Measurements from ENCODE around the gene CPNE7. TPM values are rescaled to one million over a fixed set of nuclear protein-coding genes. Genes with fewer than 3 reads are reported as not detected.

The CPNE7 gene
- total RNA-seq, 1 experiment from 2014 or later = 108 TPM

- Histone ChIP-seq H3K36me3 (ENCODE audit: insufficient read depth, low read length, poor library complexity, severe bottlenecking) (no peaks in the 10 kb centered on the region), H3K9me3 (ENCODE audit: low read depth, low read length, poor library complexity, severe bottlenecking) (no peaks in the 10 kb centered on the region), H3K4me1 (ENCODE audit: insufficient read depth, low read length, poor library complexity, severe bottlenecking) (peaks cover 37% of the 10 kb centered on the region), H3K27me3 (replicated peaks; ENCODE audit: insufficient read depth, low read depth, low read length, poor library complexity) (no peaks in the 10 kb centered on the region), H3K4me3 (ENCODE audit: low read depth, low read length, poor library complexity, severe bottlenecking) (no peak overlapping the region), H3K27ac (ENCODE audit: low read depth, low read length, poor library complexity, severe bottlenecking) (peak overlapping the region; percentile 49)
- ChIA-PET POLR2A (ENCODE audit: low non-redundant PET) (no interaction called here), CTCF (interaction anchor here (0.5 kb wide), 1 partner anchor 70 kb away, joined by 3 read pairs; the partner anchor contains the start of gene CDK10)
- TF ChIP-seq EZH2 (IDR thresholded peaks at IDR 0.05; ENCODE audit: borderline replicate concordance, low read depth, low read length, poor library complexity, severe bottlenecking) = no peak
- TF ChIP-seq CTCF (conservative IDR thresholded peaks at IDR 0.05; ENCODE audit: low read depth, low read length) = no peak
- peak; percentile 80 for DNase-seq (ENCODE audit: low spot score)
- intact Hi-C loops (cut with micrococcal nuclease; ENCODE audit: unreplicated experiment) = no loop called here
- BruUV-seq (replicated peaks) = no TSS peak
Measured at GRCh38 chr16:89616623-89617022, 41.1 kb downstream of the CPNE7 start.

- Histone ChIP-seq H3K9me3 (ENCODE audit: low read depth, low read length, poor library complexity, severe bottlenecking) (no peaks in the 10 kb centered on the region), H3K27ac (ENCODE audit: low read depth, low read length, poor library complexity, severe bottlenecking) (peak overlapping the region; percentile 49), H3K4me1 (ENCODE audit: insufficient read depth, low read length, poor library complexity, severe bottlenecking) (peaks cover 37% of the 10 kb centered on the region), H3K27me3 (replicated peaks; ENCODE audit: insufficient read depth, low read depth, low read length, poor library complexity) (no peaks in the 10 kb centered on the region), H3K4me3 (ENCODE audit: low read depth, low read length, poor library complexity, severe bottlenecking) (no peak overlapping the region), H3K36me3 (ENCODE audit: insufficient read depth, low read length, poor library complexity, severe bottlenecking) (no peaks in the 10 kb centered on the region)
- no peak for DNase-seq (ENCODE audit: low spot score)
- ChIA-PET POLR2A (ENCODE audit: low non-redundant PET) (no interaction called here), CTCF (no interaction called here)
- no peak for TF ChIP-seq CTCF (conservative IDR thresholded peaks at IDR 0.05; ENCODE audit: low read depth, low read length)
- no peak for TF ChIP-seq EZH2 (IDR thresholded peaks at IDR 0.05; ENCODE audit: borderline replicate concordance, low read depth, low read length, poor library complexity, severe bottlenecking)
- intact Hi-C loops (cut with micrococcal nuclease; ENCODE audit: unreplicated experiment) = no loop called here
- no TSS peak for BruUV-seq (replicated peaks)
Measured at GRCh38 chr16:89617036-89617435, 41.5 kb downstream of the CPNE7 start.

- intact Hi-C loops (cut with micrococcal nuclease; ENCODE audit: unreplicated experiment) = no loop called here
- Histone ChIP-seq H3K27ac (ENCODE audit: low read depth, low read length, poor library complexity, severe bottlenecking) (peak overlapping the region; percentile 48), H3K4me1 (ENCODE audit: insufficient read depth, low read length, poor library complexity, severe bottlenecking) (peaks cover 37% of the 10 kb centered on the region), H3K9me3 (ENCODE audit: low read depth, low read length, poor library complexity, severe bottlenecking) (no peaks in the 10 kb centered on the region), H3K36me3 (ENCODE audit: insufficient read depth, low read length, poor library complexity, severe bottlenecking) (no peaks in the 10 kb centered on the region), H3K4me3 (ENCODE audit: low read depth, low read length, poor library complexity, severe bottlenecking) (no peak overlapping the region), H3K27me3 (replicated peaks; ENCODE audit: insufficient read depth, low read depth, low read length, poor library complexity) (no peaks in the 10 kb centered on the region)
- POLR2A ChIA-PET (ENCODE audit: low non-redundant PET) = no interaction called here
- TF ChIP-seq CTCF (conservative IDR thresholded peaks at IDR 0.05; ENCODE audit: low read depth, low read length) (no peak), EZH2 (IDR thresholded peaks at IDR 0.05; ENCODE audit: borderline replicate concordance, low read depth, low read length, poor library complexity, severe bottlenecking) (no peak)
- CTCF ChIA-PET = no interaction called here
- no TSS peak for BruUV-seq (replicated peaks)
- peak; percentile 64 for DNase-seq (ENCODE audit: low spot score)
Measured at GRCh38 chr16:89618109-89618998, 42.8 kb downstream of the CPNE7 start.
